Measurements from ENCODE around the gene NDUFA8. TPM values are rescaled to one million over a fixed set of nuclear protein-coding genes. Genes with fewer than 3 reads are reported as not detected.

NDUFA8 gene
- total and polyA plus RNA-seq, 3 experiments from 2014 or later, result 50.7 to 74.4 (median 54.6) TPM

DNA sequence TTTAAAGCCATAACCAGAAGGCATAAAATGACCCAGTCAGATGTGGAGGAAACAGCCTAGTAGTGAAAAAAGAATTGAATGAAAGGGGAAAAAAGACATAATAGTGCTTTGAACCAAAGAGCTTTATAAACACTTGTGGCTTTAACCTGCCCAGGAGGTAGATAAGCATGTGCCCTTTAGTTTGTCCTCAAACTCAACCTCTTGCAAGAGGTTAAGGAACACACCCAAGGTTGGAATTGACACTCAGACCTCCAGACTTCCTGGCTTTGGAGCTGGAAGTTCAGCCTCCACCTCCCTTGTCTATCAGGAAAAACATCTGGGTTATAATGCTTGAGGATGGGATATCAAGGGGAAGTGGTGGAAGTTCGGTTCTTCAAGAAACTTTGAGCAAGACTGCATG, 16.3 kb downstream of the NDUFA8 start:
- Mint-ChIP-seq H3K9me3 (no peaks in the 10 kb centered on the region), H3K4me1 (no peaks in the 10 kb centered on the region)

GRCh38 chr9:122141671-122142070, 17.9 kb downstream of the NDUFA8 start:
- H3K36me3 ChIP-seq (ENCODE audit: insufficient read depth, low read length), result peaks cover 20% of the 10 kb centered on the region
- DNase-seq, result no peak
- peaks cover 0 to 2% of the 10 kb centered on the region in 2 donors for H3K27me3 Mint-ChIP-seq
- no peaks in the 10 kb centered on the region for H3K4me1 Mint-ChIP-seq
- H3K9me3 ChIP-seq (ENCODE audit: low read length), result no peaks in the 10 kb centered on the region
- no peak overlapping the region for H3K4me3 ChIP-seq (ENCODE audit: low read length)
- no peaks in the 10 kb centered on the region for H3K9me3 Mint-ChIP-seq
- H3K4me3 Mint-ChIP-seq, result no peak overlapping the region
- no peak overlapping the region for H3K27ac ChIP-seq (ENCODE audit: low read depth, low read length)
- H3K36me3 Mint-ChIP-seq, result peaks cover 0 to 48% (median 10%) of the 10 kb centered on the region in 3 donors
- ChIA-PET CTCF (interaction anchor here (1.1 kb wide), 1 partner anchor 17 kb away, joined by 3 read pairs; no protein-coding TSS in a partner anchor), POLR2A (no interaction called here)
- H3K27me3 ChIP-seq (ENCODE audit: insufficient read depth, low read length, poor library complexity, severe bottlenecking), result no peaks in the 10 kb centered on the region
- no peak overlapping the region for H3K27ac Mint-ChIP-seq
- H3K4me1 ChIP-seq (ENCODE audit: insufficient read depth, low read length), result no peaks in the 10 kb centered on the region

More for the DNA sequence above, 16.3 kb downstream of the NDUFA8 start:
- H3K36me3 ChIP-seq (ENCODE audit: insufficient read depth, low read length), result peaks cover 25% of the 10 kb centered on the region
- H3K27ac ChIP-seq (ENCODE audit: low read depth, low read length), result no peak overlapping the region
- no peak for DNase-seq
- Mint-ChIP-seq H3K36me3 (peaks cover 0 to 61% (median 18%) of the 10 kb centered on the region in 3 donors), H3K4me3 (no peak overlapping the region), H3K27me3 (no peaks in the 10 kb centered on the region), H3K27ac (no peak overlapping the region)
- H3K27me3 ChIP-seq (ENCODE audit: insufficient read depth, low read length, poor library complexity, severe bottlenecking), result no peaks in the 10 kb centered on the region
- ChIA-PET POLR2A (no interaction called here), CTCF (interaction anchor here (3.5 kb wide), 1 partner anchor 19 kb away, joined by 17 read pairs; no protein-coding TSS in a partner anchor)
- H3K4me1 ChIP-seq (ENCODE audit: insufficient read depth, low read length), result no peaks in the 10 kb centered on the region
- H3K9me3 ChIP-seq (ENCODE audit: low read length), result no peaks in the 10 kb centered on the region
- no peak overlapping the region for H3K4me3 ChIP-seq (ENCODE audit: low read length)

- POLR2A ChIA-PET, result no interaction called here
- Histone ChIP-seq H3K27ac (ENCODE audit: low read depth, low read length) (no peak overlapping the region), H3K4me1 (ENCODE audit: insufficient read depth, low read length) (no peaks in the 10 kb centered on the region), H3K27me3 (ENCODE audit: insufficient read depth, low read length, poor library complexity, severe bottlenecking) (no peaks in the 10 kb centered on the region), H3K36me3 (ENCODE audit: insufficient read depth, low read length) (peaks cover 20% of the 10 kb centered on the region), H3K9me3 (ENCODE audit: low read length) (no peaks in the 10 kb centered on the region), H3K4me3 (ENCODE audit: low read length) (no peak overlapping the region)
- Mint-ChIP-seq H3K27ac (peak overlapping the region in 1 of 8 donors; percentile 1), H3K4me3 (no peak overlapping the region), H3K36me3 (peaks cover 0 to 40% (median 8%) of the 10 kb centered on the region in 3 donors), H3K4me1 (no peaks in the 10 kb centered on the region), H3K27me3 (peaks cover 0 to 2% of the 10 kb centered on the region in 2 donors), H3K9me3 (no peaks in the 10 kb centered on the region)
- no peak for DNase-seq
- CTCF ChIA-PET, result interaction anchor here (0.7 kb wide), 1 partner anchor 16 kb away, joined by 3 read pairs; no protein-coding TSS in a partner anchor
Observed at GRCh38 chr9:122140368-122141193, 19.0 kb downstream of the NDUFA8 start.

DNA sequence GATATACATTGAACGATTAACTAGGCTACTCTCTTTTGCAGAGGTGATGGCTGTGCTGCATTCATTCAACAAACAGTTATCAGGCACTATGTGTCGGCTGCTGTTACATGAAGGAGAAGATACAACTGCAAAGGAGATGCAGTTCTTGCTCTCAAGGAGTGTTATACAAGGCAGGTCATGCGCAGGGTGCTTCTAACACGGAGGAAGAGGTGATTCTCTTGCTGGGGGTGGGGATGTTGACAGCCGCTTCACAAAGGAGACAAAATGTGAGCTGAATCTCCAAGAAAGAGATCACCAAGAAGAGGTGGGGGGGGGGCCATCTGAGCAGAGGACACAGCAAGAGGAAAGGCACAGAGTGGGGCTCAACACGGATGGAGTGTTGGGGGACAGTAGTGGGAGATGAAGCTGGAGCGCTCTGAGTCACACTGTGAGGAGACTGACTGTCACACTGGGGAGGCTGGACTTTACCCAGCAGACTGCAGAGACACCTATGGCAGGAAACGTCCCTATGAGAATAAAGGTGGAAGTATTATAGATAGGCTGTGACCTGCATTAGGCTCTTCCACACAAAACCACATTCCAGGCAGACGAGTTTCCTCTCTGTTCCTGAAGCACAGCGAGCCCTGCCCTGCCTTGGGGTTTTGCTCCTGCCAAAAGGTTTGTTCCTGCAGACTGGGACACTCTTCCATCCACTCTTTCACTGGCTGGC, 20.9 kb downstream of the NDUFA8 start:
- no peaks in the 10 kb centered on the region for H3K27me3 ChIP-seq (ENCODE audit: insufficient read depth, low read length, poor library complexity, severe bottlenecking)
- H3K4me3 ChIP-seq (ENCODE audit: low read length), result no peak overlapping the region
- Mint-ChIP-seq H3K27ac (no peak overlapping the region), H3K27me3 (peaks cover 0 to 2% of the 10 kb centered on the region in 2 donors), H3K9me3 (no peaks in the 10 kb centered on the region), H3K4me1 (no peaks in the 10 kb centered on the region), H3K4me3 (no peak overlapping the region), H3K36me3 (peaks cover 0 to 22% (median 1%) of the 10 kb centered on the region in 3 donors)
- ChIA-PET POLR2A (no interaction called here), CTCF (no interaction called here)
- no peaks in the 10 kb centered on the region for H3K4me1 ChIP-seq (ENCODE audit: insufficient read depth, low read length)
- no peaks in the 10 kb centered on the region for H3K9me3 ChIP-seq (ENCODE audit: low read length)
- H3K36me3 ChIP-seq (ENCODE audit: insufficient read depth, low read length), result peaks cover 7% of the 10 kb centered on the region
- no peak overlapping the region for H3K27ac ChIP-seq (ENCODE audit: low read depth, low read length)
- DNase-seq, result no peak

DNA sequence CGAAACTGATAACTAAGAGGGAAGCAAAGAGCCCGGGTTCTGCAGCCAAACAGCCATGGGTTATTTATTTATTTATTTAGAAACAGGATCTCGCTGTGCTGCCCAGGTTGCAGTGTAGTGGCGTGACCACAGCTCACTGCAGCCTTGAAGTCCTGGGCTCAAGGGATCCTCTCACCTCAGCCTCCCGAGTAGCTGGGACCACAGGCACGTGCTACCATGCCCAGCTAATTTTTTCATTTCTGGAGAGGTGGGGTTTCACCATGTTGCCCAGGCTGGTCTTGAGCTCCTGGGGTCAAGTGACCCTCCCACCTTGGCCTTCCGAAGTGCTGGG, 24.1 kb downstream of the NDUFA8 start:
- Histone ChIP-seq H3K27ac (ENCODE audit: low read depth, low read length) (no peak overlapping the region), H3K36me3 (ENCODE audit: insufficient read depth, low read length) (no peaks in the 10 kb centered on the region), H3K9me3 (ENCODE audit: low read length) (no peaks in the 10 kb centered on the region), H3K4me1 (ENCODE audit: insufficient read depth, low read length) (no peaks in the 10 kb centered on the region), H3K27me3 (ENCODE audit: insufficient read depth, low read length, poor library complexity, severe bottlenecking) (no peaks in the 10 kb centered on the region), H3K4me3 (ENCODE audit: low read length) (no peak overlapping the region)
- no peaks in the 10 kb centered on the region for H3K9me3 Mint-ChIP-seq
- H3K4me1 Mint-ChIP-seq, result no peaks in the 10 kb centered on the region
- DNase-seq, result no peak
- CTCF ChIA-PET, result interaction anchor here (1.3 kb wide), 1 partner anchor 11 kb away, joined by 5 read pairs; no protein-coding TSS in a partner anchor
- H3K36me3 Mint-ChIP-seq, result no peaks in the 10 kb centered on the region
- H3K27me3 Mint-ChIP-seq, result peaks cover 3 to 5% of the 10 kb centered on the region in 2 donors
- no peak overlapping the region for H3K27ac Mint-ChIP-seq
- POLR2A ChIA-PET, result no interaction called here
- no peak overlapping the region for H3K4me3 Mint-ChIP-seq

GRCh38 chr9:122134822-122135528, 24.6 kb downstream of the NDUFA8 start:
- Histone ChIP-seq H3K27me3 (ENCODE audit: insufficient read depth, low read length, poor library complexity, severe bottlenecking) (no peaks in the 10 kb centered on the region), H3K9me3 (ENCODE audit: low read length) (no peaks in the 10 kb centered on the region), H3K36me3 (ENCODE audit: insufficient read depth, low read length) (no peaks in the 10 kb centered on the region), H3K4me1 (ENCODE audit: insufficient read depth, low read length) (no peaks in the 10 kb centered on the region), H3K27ac (ENCODE audit: low read depth, low read length) (no peak overlapping the region), H3K4me3 (ENCODE audit: low read length) (no peak overlapping the region)
- Mint-ChIP-seq H3K27ac (peak overlapping the region in 1 of 8 donors; percentile 34), H3K9me3 (no peaks in the 10 kb centered on the region), H3K36me3 (no peaks in the 10 kb centered on the region), H3K27me3 (peaks cover 3 to 5% of the 10 kb centered on the region in 2 donors), H3K4me3 (no peak overlapping the region), H3K4me1 (no peaks in the 10 kb centered on the region)
- ChIA-PET POLR2A (no interaction called here), CTCF (interaction anchor here (1.3 to 1.8 kb wide), 2 partner anchors 10 kb away, joined by 5 to 8 read pairs; no protein-coding TSS in a partner anchor)
- DNase-seq, result no peak

DNA sequence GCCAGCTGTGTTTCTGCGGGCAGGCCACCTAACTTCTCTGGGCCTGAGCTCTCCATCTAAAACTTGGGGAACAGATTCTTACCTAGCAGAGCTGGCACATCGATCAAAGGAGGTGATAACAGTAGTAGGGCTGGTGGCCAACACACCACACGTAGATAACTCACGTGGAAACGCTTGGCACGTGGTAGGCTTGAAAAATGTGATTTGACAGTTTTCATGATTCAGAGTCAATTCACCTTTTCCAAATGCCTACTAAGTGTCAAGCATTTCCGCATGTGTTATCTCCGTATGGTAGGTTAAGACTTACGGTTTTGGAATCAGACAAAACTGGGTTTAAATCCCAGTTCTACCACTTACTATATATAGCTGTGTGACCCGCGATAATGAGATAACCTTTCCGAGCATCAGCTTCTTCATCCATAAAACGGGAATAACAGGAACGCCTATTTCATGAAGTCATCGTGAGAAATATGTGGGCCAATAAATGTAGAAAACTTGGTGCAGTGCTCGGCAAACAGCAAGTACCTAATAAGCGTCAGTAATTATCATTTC, 25.5 kb downstream of the NDUFA8 start:
- H3K27me3 ChIP-seq (ENCODE audit: insufficient read depth, low read length, poor library complexity, severe bottlenecking), result no peaks in the 10 kb centered on the region
- POLR2A ChIA-PET, result no interaction called here
- CTCF ChIA-PET, result interaction anchor here (1.0 to 1.8 kb wide), 2 partner anchors 9 to 10 kb away, joined by 4 to 8 read pairs; no protein-coding TSS in a partner anchor

More for the DNA sequence above, 25.5 kb downstream of the NDUFA8 start:
- H3K36me3 ChIP-seq (ENCODE audit: insufficient read depth, low read length), result no peaks in the 10 kb centered on the region
- Mint-ChIP-seq H3K4me1 (peaks cover 0 to 4% (median 0%) of the 10 kb centered on the region in 3 donors), H3K27ac (no peak overlapping the region), H3K36me3 (no peaks in the 10 kb centered on the region), H3K4me3 (no peak overlapping the region), H3K27me3 (peaks cover 5 to 7% of the 10 kb centered on the region in 2 donors), H3K9me3 (no peaks in the 10 kb centered on the region)
- no peak overlapping the region for H3K4me3 ChIP-seq (ENCODE audit: low read length)
- no peaks in the 10 kb centered on the region for H3K4me1 ChIP-seq (ENCODE audit: insufficient read depth, low read length)
- H3K27ac ChIP-seq (ENCODE audit: low read depth, low read length), result no peak overlapping the region
- DNase-seq, result no peak
- H3K9me3 ChIP-seq (ENCODE audit: low read length), result no peaks in the 10 kb centered on the region
